Retinal pigment epithelial cell (primary cell): ENCODE measurements around the gene DYRK2.

Experiments
- DNase-seq: peaks from one replicate; pipeline ENCODE4 v3.0.0-alpha.2; 2010; ENCODE audit warnings: low read depth
- H3K4me3 ChIP-seq: 2 replicates; pipeline ENCODE4 v1.5.1; 2011; ENCODE audit warnings: mild to moderate bottlenecking, low read length, control low read depth, moderate library complexity
- CTCF ChIP-seq: conservative IDR thresholded peaks from 2 replicates; pipeline ENCODE4 v1.5.1; 2011; ENCODE audit warnings: low read depth, low read length, control low read depth, inconsistent platforms

DYRK2 gene

DNA sequence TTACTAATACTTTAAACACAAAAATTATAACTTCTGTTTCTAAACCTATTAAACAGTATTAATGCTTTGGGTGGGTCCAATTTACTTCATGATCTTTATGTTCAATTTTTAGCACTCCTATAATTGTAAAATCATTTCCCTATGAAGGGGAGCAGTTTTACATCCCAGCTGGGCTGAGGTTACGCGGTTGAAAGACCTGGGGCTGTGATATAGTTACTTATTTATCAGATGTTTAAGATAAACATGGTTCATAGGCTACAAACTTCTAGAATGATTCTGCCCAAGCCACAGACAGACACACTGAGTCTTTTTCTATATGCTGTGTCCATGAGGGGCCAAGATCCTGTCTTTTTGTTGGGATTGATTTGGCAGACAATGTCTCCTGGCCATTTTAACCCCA is 44.4 kb downstream of the DYRK2 start:
- TF ChIP-seq CTCF = no peak
- H3K4me3 ChIP-seq = no peak overlapping the region
- no peak for DNase-seq

DNA sequence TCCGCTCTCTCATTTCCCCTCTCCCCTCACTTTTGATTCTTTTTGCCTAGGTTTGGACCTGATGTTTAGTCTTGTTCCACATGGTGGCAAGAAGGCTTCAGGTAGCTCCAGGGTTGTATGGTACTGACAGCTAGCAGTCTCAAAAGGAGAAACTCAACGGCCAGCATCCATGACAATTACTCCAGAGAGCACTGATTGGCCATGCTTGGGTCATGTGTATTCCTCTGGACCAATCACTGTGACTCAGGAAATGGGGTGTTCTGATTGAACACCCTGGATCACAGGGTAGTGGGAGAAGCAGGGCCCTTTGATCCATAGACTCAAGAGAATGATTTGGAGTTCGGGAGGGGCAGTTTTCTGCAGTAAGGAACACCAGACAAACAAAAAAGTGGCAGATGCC is 45.3 kb downstream of the DYRK2 start:
- H3K4me3 ChIP-seq = no peak overlapping the region
- no peak for DNase-seq
- no peak for TF ChIP-seq CTCF

GRCh38 chr12:67694306-67694900 is 45.9 kb downstream of the DYRK2 start:
- DNase-seq = no peak
- H3K4me3 ChIP-seq = no peak overlapping the region
- no peak for TF ChIP-seq CTCF

DNA sequence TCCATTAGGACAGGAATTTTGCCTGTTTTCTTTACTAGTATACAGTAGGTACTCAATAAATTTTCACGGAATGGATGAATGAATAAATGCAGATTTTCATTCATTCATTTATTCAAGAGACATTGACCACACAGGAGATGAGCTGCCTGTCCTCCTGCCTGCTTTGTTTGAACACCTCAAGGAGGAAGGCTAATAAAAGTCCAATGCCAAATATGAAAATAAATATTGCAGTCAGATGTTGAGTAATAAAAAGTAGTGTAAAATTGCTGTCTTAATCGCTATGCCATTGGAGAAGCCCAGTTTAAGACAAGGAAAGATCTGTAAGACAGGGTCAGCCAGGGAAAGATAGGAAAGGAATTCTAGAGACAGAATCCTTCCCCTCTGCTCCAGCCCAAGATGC is 47.4 kb downstream of the DYRK2 start:
- no peak for TF ChIP-seq CTCF
- DNase-seq = no peak
- no peak overlapping the region for H3K4me3 ChIP-seq

DNA sequence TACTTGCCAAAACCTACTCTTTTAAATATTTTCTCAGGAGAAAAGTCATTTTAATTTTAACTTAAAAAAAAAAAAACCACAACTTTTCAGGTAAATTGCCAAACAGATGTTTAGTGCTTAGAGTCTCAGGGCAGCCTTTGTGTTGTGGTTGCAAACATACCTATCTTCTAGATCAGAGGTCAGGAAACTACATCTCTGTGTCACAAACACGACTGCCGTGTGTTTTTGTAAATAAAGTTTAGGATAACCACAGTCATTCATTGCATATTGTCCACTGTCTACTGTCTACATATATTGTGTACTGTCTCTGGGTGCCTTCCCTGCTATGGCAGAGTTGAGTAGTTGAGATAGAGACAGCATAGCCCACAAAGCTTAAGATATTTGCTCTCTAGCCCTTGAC is 48.9 kb downstream of the DYRK2 start:
- no peak for TF ChIP-seq CTCF
- H3K4me3 ChIP-seq = no peak overlapping the region
- no peak for DNase-seq

- no peak for DNase-seq
- TF ChIP-seq CTCF = no peak
- no peak overlapping the region for H3K4me3 ChIP-seq
Observed at GRCh38 chr12:67697967-67698366, 49.4 kb downstream of the DYRK2 start.

DNA sequence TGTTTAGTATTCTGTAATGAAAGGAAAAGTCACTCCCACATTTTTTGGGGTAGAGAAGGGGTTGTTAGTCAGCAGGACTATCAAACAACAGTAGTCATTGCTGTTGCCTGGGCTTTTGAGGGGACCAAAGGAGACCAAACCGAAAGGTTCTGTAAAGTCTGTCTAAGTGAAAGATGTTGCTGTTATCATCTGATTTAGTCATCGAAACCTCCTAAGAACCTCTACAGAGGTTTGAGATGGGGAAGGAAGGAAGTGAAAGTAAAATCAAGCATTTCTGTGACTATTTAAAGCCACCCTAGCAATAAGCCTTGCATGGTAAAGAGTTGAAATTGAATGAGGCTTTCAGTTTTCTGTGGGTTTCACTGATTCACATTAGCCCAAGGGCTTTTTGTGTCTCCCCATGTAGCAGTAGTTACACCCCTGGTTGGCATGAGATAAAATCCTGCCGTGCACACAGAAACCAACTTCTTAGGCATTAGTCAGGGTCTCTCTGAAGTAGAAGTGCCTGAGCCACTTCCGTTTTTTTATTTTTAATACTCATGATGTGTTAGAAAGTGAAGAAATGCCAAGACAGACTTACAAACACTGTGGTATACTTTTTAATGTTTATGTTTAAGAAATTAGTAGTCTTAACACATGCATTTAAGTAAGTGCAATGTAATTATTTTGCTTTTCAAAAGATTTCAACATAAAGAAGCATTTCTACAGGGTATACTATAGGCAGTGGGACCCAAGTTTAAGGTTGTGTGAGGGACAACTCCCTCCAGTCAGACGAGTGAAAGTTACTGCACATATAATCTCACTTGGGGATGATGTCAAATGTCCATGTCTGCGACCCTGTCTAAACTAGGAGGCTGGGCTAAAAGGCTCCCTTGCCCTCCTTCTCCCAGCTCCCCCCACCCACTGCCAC is 50.4 kb downstream of the DYRK2 start:
- DNase-seq = no peak
- TF ChIP-seq CTCF = no peak
- H3K4me3 ChIP-seq = no peak overlapping the region
